ENCODE results near the gene PDCD4.
"Not testable (repeated sequence)": the region's sequence is repeated elsewhere in the genome, so short reads cannot be mapped to it uniquely, and the experiment has no call there.

The PDCD4 gene

DNA sequence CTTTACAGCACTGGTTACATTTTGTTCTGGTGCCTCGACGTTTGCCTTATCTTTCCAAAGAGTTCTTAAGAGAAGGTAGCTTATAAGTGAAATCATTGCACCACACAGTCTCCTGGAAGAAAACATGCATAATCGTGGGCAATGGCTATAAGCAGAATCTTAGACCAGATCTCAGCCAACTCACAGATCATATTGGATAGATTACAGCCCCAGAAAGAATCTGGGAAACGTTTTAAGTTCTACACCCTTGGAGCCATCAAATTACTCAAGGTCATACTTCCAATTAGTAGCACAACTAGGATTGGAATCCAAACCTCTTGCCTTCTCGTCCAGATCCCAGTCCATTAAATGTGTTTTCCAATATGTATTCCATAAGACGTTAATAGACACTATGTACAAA lies 8.8 kb upstream of the PDCD4 start:
- no peak for DNase-seq

DNA sequence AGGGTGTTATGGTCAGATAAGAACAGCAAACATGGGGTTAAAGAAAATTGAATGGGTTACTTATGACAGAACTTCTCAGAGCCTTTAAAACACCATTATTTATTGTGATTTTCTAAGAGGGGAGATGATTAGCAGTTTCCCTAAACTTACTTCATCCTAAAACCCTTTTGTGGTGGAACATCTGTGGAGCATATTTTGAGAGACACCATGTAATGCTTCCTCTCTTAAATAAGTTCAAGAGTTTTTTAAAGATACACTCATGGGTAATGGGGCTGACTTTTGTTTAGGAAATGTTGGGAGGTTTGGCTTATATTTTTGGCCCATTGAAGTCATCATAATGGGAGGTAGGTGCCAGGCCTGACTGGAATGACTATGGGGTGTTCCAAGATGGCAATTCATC lies 8.4 kb upstream of the PDCD4 start:
- no peak for DNase-seq

- DNase-seq = no peak
These were observed 7.8 kb upstream of the PDCD4 start for GRCh38 chr10:110863956-110864355.

- peak; percentile 58 for DNase-seq
These were observed 7.0 kb upstream of the PDCD4 start for GRCh38 chr10:110864662-110865140.

DNA sequence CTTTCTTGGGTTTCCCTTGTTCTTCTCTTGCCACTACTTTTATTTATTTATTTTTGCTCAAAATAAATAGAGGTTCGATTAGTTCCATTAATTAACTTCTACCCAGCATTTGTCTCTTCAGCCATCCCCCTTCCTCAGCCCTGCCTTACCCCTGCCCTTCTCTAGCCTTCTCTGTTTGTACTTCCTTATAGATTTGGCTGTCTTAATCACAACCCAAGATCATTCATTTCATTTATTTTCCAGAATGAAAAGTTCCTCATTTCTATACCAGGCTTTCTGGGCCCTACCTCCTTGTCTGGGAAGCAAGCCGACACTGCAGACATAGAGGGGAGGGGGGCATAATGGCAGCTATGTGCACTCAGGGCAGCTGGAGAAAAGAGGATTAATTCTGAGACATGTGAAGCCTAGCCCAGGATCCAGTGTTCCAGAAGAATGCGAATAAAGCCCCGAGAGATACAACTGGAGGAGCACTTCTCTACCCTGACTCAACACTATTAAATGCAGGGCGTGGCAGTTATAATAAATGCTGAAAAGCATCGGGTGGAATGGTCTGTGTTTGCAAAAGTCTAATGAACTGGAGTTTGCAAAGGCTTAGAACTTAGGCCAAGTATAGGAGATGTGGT lies 6.4 kb upstream of the PDCD4 start:
- DNase-seq = peak; percentile 55

GRCh38 chr10:110865809-110866482 lies 5.8 kb upstream of the PDCD4 start:
- DNase-seq = no peak

DNA sequence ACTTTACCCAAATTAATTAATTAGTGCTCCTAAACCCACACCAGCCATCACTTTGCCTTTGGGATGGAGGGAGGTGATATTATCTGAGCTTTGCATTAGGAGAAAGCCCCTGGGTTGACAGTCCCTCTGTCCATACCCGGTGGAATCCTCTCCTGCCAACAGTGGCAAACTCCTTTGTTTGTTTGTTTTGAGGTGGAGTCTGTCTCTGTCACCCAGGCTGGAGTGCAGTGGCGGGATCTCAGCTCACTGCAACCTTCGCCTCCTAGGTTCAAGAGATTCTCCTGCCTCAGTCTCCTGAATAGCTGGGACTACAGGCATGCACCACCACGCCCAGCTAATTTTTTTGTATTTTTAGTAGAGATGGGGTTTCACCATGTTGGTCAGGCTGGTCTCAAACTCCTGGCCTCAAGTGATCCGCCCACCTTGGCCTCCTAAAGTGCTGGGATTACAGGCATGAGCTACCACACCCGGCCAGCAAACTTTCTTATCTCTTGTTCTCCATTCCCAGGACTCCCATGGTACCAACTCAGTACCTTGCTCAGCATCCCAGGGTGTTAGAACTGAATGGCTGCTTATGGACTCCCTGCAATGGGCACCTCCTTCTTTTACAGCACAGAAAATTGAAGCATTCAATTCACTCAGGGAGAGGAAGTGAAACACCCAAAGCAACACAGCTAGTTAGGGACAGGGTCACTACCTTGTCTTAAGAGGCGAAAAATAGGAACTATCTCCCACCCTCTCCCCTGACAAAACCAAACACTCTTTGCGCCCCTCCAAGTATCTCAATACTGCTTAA lies 4.5 kb upstream of the PDCD4 start:
- not testable (repeated sequence) for DNase-seq

DNA sequence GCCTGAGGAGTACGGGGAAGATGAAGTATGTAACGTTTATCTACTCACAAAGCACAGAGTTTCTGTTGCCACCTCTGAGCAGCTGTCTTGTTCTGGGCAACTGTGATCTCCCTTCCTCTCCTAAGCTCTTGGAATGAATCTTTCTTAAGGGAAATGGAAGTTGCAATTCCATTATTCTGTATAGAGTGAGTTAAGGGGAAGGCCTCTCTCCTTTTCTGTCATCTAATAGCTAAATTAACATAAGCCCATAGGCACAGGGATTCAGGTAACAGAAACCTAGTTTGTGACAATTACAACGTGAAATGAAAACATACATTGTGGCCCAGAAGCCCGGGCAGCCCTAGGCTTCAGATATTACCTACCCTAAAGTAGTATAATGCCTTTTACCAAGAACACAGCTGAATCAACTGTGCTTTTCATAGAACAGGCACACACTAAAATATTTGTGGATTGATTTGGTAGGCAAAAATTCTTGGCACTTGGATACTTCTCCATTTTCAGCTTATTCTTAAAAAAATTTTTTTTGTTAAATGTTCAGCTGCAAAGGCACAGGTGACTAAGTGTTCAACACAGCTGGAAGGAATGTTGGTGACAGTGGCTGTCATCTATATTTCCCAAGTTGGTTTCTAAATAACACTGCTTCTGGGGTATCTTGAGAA lies 3.8 kb upstream of the PDCD4 start:
- no peak for DNase-seq

DNA sequence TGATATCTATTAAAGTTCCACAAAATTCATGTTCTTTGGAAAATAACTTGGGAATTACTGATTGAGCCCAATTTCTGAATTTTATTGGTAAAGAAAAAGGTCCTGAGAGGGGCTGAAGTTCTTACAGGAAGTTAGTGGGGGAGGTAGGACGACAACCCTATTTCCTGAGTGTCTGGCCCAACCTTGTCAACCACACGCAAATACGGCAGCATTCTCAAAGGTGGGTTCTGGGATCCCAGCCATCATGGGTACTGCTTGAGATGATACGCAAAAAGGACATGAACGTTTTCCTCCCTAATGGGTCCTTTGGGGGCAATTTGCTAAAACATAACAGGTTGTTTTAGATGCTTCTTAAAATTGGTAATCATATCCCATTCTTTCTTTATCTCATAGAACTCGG lies 2.7 kb upstream of the PDCD4 start:
- no peak for DNase-seq

- DNase-seq = no peak
These were observed 868 bp upstream of the PDCD4 start for GRCh38 chr10:110870823-110871297.

GRCh38 chr10:110872145-110872983 lies 636 bp downstream of the PDCD4 start:
- DNase-seq = peak; percentile 89

DNA sequence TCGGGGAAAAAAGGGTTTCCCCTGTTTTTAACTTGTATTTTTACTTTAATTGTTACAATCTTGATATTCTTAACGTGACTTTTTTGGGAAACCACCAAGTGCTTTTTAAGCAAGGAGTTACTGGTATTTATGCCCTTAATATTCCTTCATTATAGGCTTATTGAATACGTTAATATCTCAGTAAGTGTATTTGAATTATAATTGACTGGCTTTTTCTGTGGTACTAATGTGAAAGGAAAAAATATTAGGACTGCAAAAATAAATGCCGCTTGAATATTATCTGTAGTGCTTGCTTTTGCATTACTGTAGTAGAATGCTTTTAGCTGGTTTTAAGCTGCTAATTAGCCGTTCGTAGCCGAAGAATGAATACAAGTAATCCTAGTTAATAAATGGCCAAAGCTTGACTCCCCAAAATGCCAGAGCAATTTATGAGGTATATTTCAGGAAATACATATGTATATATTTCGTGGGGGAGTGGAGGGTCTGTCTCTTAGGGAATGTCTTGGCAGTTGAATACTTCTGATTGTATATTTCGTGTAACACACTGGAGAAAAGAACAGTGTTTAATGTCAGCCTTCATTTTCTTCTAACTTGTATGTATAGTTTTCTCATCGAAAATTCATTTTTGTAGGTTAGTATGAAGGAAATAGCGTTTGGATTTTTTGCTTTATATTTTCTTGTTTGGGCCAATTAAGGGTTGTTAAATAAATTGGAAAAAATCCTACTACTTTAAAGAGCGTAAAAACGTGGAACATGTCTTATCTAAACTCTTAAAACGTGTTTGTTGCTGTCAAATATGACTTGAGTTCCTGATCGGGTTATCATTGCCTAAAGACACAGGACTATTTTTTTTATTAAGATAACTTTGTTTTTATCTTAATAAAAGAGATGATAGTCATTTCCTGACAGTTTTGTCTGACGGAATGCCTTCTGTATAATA lies 1.5 kb downstream of the PDCD4 start:
- DNase-seq = no peak

- DNase-seq = no peak
These were observed 2.2 kb downstream of the PDCD4 start for GRCh38 chr10:110873951-110874350.

- DNase-seq = no peak
These were observed 4.3 kb downstream of the PDCD4 start for GRCh38 chr10:110876000-110876399.

- no peak for DNase-seq
These were observed 5.1 kb downstream of the PDCD4 start for GRCh38 chr10:110876788-110877187.

- no peak for DNase-seq
These were observed 8.3 kb downstream of the PDCD4 start for GRCh38 chr10:110880012-110880411.

GRCh38 chr10:110881247-110881646 lies 9.5 kb downstream of the PDCD4 start:
- DNase-seq = no peak

GRCh38 chr10:110881905-110882304 lies 10.2 kb downstream of the PDCD4 start:
- DNase-seq = no peak

- no peak for DNase-seq
These were observed 12.2 kb downstream of the PDCD4 start for GRCh38 chr10:110883924-110884323.

DNA sequence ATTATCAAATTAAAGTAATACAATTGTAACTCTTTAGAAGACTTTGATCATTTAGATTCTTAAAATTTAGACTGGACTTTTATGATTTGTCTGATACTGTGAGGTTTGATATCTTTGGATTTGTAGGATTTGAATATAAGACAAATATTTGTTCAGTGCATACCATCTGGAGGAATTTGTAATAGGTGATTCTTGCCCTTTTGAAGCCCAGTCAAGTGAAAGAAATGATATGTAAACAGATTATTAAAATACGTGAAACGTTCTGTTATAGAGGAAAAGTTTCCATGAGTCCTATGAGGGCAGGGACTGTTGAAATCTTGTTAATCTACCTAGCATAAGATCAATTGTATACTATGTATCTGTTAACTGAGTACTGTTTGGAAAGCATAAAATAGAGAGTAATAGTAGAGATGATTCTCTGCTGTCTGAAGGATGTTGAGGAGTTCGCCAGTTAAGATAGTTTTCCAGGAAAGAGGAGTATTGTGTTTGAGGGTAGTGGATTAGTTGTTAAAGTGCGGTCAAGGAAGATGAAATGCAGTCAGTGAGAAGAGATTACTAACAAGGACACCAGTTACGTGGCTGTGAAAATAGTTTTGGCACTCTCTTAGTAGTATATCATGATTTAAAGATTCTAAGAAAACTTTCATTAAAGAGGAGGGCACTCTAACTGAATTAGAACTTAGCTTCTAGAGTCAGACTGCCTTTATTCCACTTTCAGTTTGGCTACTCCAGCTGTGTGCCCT lies 14.4 kb downstream of the PDCD4 start:
- DNase-seq = no peak
